HUES48 (cell line): ENCODE measurements around the gene XPO4.

Experiments
- H3K27ac ChIP-seq: one replicate; pipeline ENCODE4 v1.7.0; 2013; ENCODE audit warnings: low read depth, low read length, inconsistent platforms
- H3K27me3 ChIP-seq: 2 replicates; pipeline ENCODE4 v1.6.1; 2013; ENCODE audit warnings: mild to moderate bottlenecking, low read length; ENCODE audit not compliant: control insufficient read depth, insufficient read depth
- H3K36me3 ChIP-seq: 2 replicates; pipeline ENCODE4 v1.6.1; 2013; ENCODE audit warnings: low read length; ENCODE audit not compliant: control insufficient read depth, insufficient read depth
- H3K4me1 ChIP-seq: 2 replicates; pipeline ENCODE4 v1.6.1; 2013; ENCODE audit warnings: mild to moderate bottlenecking, low read length; ENCODE audit not compliant: control insufficient read depth, insufficient read depth
- H3K4me3 ChIP-seq: 2 replicates; pipeline ENCODE4 v1.5.1; 2013; ENCODE audit warnings: mild to moderate bottlenecking, low read depth, low read length
- H3K9ac ChIP-seq: 2 replicates; pipeline ENCODE4 v1.6.1; 2013; ENCODE audit warnings: mild to moderate bottlenecking, low read depth, low read length, moderate library complexity
- H3K9me3 ChIP-seq: 2 replicates; pipeline ENCODE4 v1.6.1; 2013; ENCODE audit warnings: low read length; ENCODE audit not compliant: control insufficient read depth, insufficient read depth

XPO4 gene

DNA sequence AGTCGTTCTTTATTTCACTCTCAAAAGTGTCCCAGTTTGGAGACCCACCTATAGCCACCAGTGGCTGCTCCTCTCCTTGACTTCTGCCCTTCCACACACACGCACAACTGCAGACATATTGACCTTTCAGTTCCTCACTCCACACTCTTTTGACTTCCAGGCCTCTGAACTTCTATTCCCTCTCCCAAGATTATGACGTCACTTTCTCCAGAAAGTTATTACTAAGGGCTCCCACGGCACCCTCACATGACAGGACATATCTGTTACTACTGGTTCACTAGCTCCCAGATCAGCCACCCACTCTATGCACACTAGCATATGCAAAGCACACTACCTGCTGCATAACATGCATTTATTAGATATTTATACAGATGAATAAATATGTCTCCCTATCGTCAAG, 45.9 kb downstream of the XPO4 start:
- H3K27ac ChIP-seq: no peak overlapping the region
- no peaks in the 10 kb centered on the region for H3K27me3 ChIP-seq

GRCh38 chr13:20851844-20852402, 50.6 kb downstream of the XPO4 start:
- no peaks in the 10 kb centered on the region for H3K27me3 ChIP-seq
- H3K9me3 ChIP-seq: no peaks in the 10 kb centered on the region
- H3K4me3 ChIP-seq: no peak overlapping the region
- H3K4me1 ChIP-seq: peaks cover 8% of the 10 kb centered on the region
- peaks cover 26% of the 10 kb centered on the region for H3K36me3 ChIP-seq
- no peak overlapping the region for H3K27ac ChIP-seq
- H3K9ac ChIP-seq: no peak overlapping the region

More for the DNA sequence above, 45.9 kb downstream of the XPO4 start:
- no peak overlapping the region for H3K9ac ChIP-seq
- H3K4me1 ChIP-seq: no peaks in the 10 kb centered on the region
- peaks cover 42% of the 10 kb centered on the region for H3K36me3 ChIP-seq
- H3K4me3 ChIP-seq: no peak overlapping the region
- no peaks in the 10 kb centered on the region for H3K9me3 ChIP-seq

- Histone ChIP-seq H3K9ac (no peak overlapping the region), H3K4me1 (peaks cover 8% of the 10 kb centered on the region), H3K36me3 (peaks cover 17% of the 10 kb centered on the region), H3K9me3 (no peaks in the 10 kb centered on the region), H3K27ac (peak overlapping the region; percentile 40), H3K4me3 (no peak overlapping the region), H3K27me3 (no peaks in the 10 kb centered on the region)
These were observed 53.6 kb downstream of the XPO4 start for GRCh38 chr13:20848944-20849343.

DNA sequence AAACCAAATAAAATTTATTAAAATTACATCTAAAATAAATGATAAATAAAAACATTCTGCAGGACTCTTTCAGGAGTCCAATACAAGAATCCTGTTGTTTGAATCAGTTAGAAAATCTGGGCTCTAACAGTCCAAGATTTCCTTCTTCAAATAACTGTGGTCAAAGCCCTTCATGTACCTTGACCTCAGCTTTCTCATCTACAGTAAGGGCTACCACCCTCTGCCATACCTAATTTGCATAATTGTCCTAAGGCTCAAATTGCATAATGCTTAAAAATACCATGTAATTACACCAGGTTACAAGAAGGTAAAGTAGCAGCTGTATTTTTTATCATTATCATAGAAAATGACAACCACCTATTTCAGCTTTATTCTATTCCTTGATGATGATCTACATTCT, 54.3 kb downstream of the XPO4 start:
- Histone ChIP-seq H3K4me3 (no peak overlapping the region), H3K4me1 (peaks cover 8% of the 10 kb centered on the region), H3K9ac (no peak overlapping the region), H3K36me3 (peaks cover 20% of the 10 kb centered on the region), H3K9me3 (no peaks in the 10 kb centered on the region), H3K27me3 (no peaks in the 10 kb centered on the region), H3K27ac (no peak overlapping the region)

GRCh38 chr13:20847296-20847695, 55.2 kb downstream of the XPO4 start:
- Histone ChIP-seq H3K9ac (no peak overlapping the region), H3K4me3 (no peak overlapping the region), H3K27ac (peak overlapping the region; percentile 7), H3K27me3 (no peaks in the 10 kb centered on the region), H3K36me3 (peaks cover 29% of the 10 kb centered on the region), H3K4me1 (peaks cover 8% of the 10 kb centered on the region), H3K9me3 (no peaks in the 10 kb centered on the region)

DNA sequence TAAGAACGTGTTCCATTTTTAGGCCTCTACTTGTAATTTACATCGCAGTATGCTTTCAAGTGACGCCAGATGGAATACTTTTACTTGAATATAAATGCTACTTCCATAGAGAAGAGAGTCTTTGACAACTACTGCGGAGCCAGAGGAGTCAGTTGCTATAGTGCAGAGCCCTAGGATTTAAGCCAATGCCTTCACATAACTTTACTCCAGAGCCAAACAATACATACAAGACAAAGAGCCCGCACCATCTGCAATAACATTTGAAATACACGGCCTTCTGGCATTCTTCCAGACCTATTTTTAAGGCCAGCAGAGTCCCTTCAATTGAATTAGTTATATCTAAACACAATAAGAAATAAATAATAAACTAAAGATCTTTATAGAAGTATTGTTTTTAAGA, 59.4 kb downstream of the XPO4 start:
- Histone ChIP-seq H3K4me1 (peaks cover under 1% of the 10 kb centered on the region; the same call in 1 of the 2 replicates), H3K9me3 (no peaks in the 10 kb centered on the region), H3K27ac (no peak overlapping the region), H3K36me3 (peaks cover 49% of the 10 kb centered on the region), H3K4me3 (no peak overlapping the region), H3K27me3 (no peaks in the 10 kb centered on the region), H3K9ac (no peak overlapping the region)

DNA sequence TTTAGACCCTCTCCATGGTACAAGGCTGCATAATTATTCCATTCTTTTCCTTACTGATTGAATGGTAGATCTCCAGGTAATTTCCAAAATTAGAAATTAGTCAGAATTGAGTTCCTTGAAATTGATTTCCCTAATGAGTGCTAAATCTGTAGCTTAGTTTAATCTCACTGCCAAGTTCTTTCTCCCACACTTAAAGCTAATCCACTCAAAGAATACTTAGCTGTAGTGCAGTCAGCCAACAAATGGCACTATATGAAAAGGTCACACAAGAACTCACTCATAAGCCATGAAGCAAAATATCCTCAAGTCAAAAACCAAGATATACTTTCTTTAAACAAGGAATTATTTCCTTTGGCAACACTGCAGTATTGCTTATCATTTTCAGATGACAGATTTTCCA, 62.0 kb downstream of the XPO4 start:
- Histone ChIP-seq H3K27ac (no peak overlapping the region), H3K36me3 (peaks cover 75% of the 10 kb centered on the region)

GRCh38 chr13:20833900-20834679, 68.5 kb downstream of the XPO4 start:
- Histone ChIP-seq H3K27me3 (no peaks in the 10 kb centered on the region), H3K36me3 (peaks cover 56% of the 10 kb centered on the region), H3K9me3 (no peaks in the 10 kb centered on the region), H3K4me1 (no peaks in the 10 kb centered on the region), H3K4me3 (no peak overlapping the region), H3K27ac (no peak overlapping the region), H3K9ac (no peak overlapping the region)

More for the DNA sequence above, 62.0 kb downstream of the XPO4 start:
- Histone ChIP-seq H3K9ac (no peak overlapping the region), H3K9me3 (no peaks in the 10 kb centered on the region), H3K4me3 (no peak overlapping the region), H3K27me3 (no peaks in the 10 kb centered on the region), H3K4me1 (no peaks in the 10 kb centered on the region)

DNA sequence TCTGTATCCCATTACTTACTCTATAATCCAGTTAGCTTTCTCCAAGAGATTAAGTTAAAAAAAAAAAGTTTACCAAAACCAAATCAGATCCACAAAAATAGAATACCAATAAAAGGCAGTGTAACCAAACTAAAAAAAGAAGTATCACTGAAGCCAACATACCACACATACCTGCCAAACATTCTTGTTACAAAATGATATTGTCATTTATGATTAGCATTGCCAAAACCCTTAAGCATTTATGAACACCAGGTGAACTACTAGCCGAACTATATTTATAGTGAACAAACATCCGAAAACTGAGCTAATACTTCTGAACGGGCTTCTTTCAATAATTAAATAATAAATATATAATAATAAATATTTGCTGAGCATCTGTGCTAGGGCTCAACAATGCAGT, 69.7 kb downstream of the XPO4 start:
- no peak overlapping the region for H3K27ac ChIP-seq
- H3K9me3 ChIP-seq: no peaks in the 10 kb centered on the region

GRCh38 chr13:20831933-20832332, 70.6 kb downstream of the XPO4 start:
- peaks cover 7% of the 10 kb centered on the region; the same call in 1 of the 2 replicates for H3K4me1 ChIP-seq
- no peaks in the 10 kb centered on the region for H3K27me3 ChIP-seq
- peaks cover 37% of the 10 kb centered on the region for H3K36me3 ChIP-seq
- no peak overlapping the region for H3K27ac ChIP-seq
- no peaks in the 10 kb centered on the region for H3K9me3 ChIP-seq
- H3K4me3 ChIP-seq: no peak overlapping the region
- no peak overlapping the region for H3K9ac ChIP-seq

More for the DNA sequence above, 69.7 kb downstream of the XPO4 start:
- Histone ChIP-seq H3K27me3 (no peaks in the 10 kb centered on the region), H3K36me3 (peaks cover 46% of the 10 kb centered on the region), H3K4me3 (no peak overlapping the region), H3K9ac (no peak overlapping the region), H3K4me1 (no peaks in the 10 kb centered on the region)

DNA sequence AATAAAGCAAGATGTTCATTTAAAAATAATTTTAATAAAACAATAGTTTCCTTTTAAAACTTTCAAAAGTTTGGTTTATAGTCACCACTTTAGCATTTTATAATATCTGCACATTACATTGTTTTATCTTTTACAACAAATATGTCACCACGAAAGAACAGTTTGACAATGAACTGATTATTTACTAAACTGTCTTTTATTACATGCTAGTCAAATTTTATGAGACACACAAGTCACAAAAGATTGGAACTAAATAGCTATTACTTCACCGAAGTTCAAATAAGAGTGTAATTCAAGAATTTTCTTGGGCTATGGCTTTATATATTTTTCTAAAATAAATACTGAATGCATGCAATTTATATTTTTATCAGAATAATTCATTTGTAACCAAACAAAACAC, 71.3 kb downstream of the XPO4 start:
- Histone ChIP-seq H3K9me3 (no peaks in the 10 kb centered on the region), H3K27ac (no peak overlapping the region), H3K9ac (no peak overlapping the region), H3K27me3 (no peaks in the 10 kb centered on the region), H3K4me1 (peaks cover 12% of the 10 kb centered on the region), H3K36me3 (peaks cover 30% of the 10 kb centered on the region), H3K4me3 (no peak overlapping the region)
